PC-9 (cell line): ENCODE data around the gene PDRG1.

Experiments used
- EZH2 ChIP-seq: fragments of 200-600 bp; sonication (generic); IDR thresholded peaks from 2 replicates; pipeline ENCODE4 v1.8.0; 2017; ENCODE audit warnings: antibody characterized with exemption, low read depth
- TF ChIP-seq, protein P1 (sequence below): fragments of 200-600 bp; sonication (generic); conservative IDR thresholded peaks from 2 replicates; pipeline ENCODE4 v1.6.1; 2017; ENCODE audit warnings: mixed run types, antibody characterized with exemption, mild to moderate bottlenecking, moderate library complexity

DNA sequence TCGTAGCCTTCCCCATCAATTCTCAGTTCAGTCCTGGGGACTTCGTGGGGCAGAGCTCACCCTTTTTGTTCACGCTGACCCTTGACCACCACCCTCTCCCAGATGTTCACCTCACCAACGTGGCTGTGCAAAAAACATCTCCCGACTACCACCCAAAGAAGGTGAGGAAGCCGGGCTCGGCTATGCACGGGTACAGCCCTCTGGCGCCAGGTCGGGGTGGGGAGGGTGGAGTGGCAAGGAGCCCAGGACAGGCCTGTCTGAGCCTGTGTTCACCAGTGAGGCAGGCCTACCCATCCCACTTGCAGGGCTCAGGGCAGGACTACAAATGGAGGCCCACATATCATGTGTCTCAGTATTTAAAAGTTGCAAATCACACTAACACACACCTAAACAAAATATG, 18.1 kb downstream of the PDRG1 start:
- TF ChIP-seq, protein P1, sequence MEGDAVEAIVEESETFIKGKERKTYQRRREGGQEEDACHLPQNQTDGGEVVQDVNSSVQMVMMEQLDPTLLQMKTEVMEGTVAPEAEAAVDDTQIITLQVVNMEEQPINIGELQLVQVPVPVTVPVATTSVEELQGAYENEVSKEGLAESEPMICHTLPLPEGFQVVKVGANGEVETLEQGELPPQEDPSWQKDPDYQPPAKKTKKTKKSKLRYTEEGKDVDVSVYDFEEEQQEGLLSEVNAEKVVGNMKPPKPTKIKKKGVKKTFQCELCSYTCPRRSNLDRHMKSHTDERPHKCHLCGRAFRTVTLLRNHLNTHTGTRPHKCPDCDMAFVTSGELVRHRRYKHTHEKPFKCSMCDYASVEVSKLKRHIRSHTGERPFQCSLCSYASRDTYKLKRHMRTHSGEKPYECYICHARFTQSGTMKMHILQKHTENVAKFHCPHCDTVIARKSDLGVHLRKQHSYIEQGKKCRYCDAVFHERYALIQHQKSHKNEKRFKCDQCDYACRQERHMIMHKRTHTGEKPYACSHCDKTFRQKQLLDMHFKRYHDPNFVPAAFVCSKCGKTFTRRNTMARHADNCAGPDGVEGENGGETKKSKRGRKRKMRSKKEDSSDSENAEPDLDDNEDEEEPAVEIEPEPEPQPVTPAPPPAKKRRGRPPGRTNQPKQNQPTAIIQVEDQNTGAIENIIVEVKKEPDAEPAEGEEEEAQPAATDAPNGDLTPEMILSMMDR, result no peak
- no peak for TF ChIP-seq EZH2
